ENCODE results near the gene CBLN2.

The CBLN2 gene

DNA sequence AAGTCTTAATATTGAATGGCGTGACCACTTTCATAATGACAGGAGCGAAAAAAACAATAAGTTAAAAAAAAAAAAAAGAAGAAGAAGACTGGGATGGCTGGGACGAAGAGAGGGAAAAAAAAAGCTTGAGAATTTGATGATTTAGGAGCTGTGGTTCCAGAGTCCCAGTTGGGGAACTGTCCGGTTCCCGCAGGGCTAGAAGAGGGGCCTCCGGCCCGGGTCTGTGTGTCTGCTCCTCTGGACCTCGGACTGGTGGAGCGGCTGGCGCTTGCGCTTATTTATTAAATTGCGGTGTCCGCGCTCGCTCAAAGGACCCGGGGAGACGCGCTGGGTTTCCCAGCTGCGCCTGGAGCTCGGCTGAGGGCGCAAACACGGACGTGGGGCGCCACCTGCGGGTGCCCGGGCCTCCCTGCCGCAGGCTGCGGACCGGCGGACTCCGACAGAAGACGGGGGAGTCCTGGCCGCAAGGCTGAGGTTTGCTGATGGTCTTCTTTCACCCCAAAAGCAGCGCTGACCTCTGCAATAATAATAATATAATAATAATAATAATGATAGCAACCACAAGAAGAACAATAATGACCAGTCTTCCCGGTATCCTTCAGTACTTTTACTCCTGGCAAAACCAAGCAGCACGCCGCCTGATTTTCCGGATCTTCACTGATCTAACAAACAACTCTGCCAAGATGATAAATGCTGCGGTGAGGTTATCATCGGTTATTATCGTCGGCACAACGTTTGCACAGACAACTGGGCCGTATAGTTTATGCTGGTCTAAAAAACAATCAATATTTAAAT lies at the start of gene CBLN2:
TSS of gene CBLN2 (minus strand) at position 251 of the 795 bp plus-strand sequence. CDS start 2,182 bp downstream, outside the sequence.
- in situ Hi-C loops (cut with MboI; ENCODE audit: low sequenced_read_pairs) = no loop called here

GRCh38 chr18:72588360-72588759 lies 44.2 kb upstream of the CBLN2 start:
- in situ Hi-C loops (cut with MboI; ENCODE audit: low sequenced_read_pairs) = no loop called here

DNA sequence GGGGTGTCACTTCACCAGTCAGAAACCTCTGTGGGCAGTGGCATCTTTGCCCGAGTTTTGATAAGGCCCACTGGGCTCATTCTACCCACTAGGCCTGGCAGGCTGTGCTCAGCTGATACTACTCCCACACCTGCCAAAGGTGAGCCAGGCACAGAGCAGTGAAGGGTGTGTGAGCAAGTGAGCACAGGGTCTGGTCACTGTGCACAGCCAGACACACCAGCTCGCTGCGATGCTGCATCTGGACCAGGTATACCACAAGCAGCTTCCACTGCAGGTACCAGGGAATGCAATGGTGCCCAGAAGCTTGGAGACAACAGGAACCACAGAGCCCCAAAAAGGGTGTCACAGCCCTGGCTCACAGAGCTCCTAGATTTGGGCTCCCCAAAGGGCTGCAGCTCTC lies 40.6 kb upstream of the CBLN2 start:
- in situ Hi-C loops (cut with MboI; ENCODE audit: low sequenced_read_pairs) = no loop called here

DNA sequence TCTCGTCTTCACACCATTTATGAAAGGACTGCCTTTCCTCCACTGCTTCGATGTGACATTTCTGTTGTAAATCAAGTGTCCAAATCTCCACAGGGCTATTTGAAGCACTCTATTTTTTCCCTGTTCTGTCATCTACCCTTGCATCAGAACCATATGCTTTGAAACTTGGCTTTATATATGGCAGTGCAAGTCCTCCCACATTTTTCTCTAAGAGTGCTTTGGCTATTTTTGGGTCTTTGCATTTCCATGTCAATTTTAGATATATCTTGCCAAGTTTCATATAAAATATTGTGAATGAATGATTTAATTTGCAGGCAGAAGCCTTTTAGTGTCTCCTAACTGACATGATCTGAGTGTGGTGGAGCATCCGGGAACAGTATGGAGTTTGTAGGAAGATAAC lies 37.8 kb upstream of the CBLN2 start:
- in situ Hi-C loops (cut with MboI; ENCODE audit: low sequenced_read_pairs) = no loop called here

DNA sequence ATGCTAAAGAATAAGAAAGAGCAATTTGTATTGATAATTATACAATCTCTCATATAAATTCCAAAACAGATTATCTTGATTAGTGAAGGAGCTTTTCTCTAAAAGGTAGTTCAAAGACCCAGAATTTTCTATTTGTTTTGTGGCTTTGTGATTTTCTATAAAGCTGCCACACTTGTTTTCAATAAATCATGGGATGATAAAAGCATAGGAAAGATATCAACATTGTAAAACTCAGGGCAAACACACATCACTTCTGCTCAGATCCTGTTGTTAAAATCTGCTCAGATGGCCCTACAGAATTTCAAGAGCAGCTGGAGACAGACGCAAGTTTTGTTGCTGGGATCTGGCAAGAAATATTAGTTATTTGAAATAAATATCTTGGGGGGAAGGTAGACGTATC lies 28.8 kb upstream of the CBLN2 start:
- in situ Hi-C loops (cut with MboI; ENCODE audit: low sequenced_read_pairs) = no loop called here

DNA sequence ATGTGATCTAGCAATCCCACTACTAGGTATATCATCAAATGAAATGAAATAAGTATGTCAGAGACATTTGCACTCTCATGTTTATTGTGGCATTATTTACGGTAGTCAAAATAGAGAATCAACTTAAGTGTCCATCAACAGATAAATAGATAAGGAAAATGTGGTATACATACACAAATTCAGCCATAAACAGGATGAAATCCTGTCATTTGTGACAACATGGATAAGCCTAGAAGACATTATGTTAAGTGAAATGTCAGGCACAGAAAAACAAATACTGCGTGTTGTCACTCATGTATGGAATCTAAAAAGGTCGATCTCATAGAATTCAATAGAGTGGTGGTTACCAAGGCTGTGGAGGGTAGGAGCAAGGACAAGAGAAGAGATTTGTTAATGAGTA lies 22.1 kb upstream of the CBLN2 start:
- in situ Hi-C loops (cut with MboI; ENCODE audit: low sequenced_read_pairs) = no loop called here

- in situ Hi-C loops (cut with MboI; ENCODE audit: low sequenced_read_pairs) = no loop called here
These were observed 11.8 kb upstream of the CBLN2 start for GRCh38 chr18:72555968-72556367.

DNA sequence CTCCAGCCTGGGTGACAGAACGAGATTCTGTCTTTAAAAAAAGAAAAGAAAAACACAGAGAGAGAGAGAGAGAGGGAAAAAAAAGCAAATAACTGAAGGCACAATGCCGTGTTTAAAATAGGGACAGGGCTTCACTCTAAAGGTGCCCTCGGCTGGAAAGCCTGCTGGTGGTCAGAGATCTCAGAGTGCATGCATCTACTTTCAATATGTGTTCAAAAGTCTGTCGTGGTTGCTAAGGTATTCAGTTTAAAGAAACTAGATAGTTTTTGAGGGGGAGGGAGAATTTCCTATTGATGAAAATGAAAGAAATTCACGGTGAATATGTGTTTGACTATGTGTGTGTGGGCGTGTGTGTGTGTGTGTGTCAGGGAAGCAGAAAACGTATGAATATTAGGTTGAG lies 11.0 kb upstream of the CBLN2 start:
- in situ Hi-C loops (cut with MboI; ENCODE audit: low sequenced_read_pairs) = no loop called here

- in situ Hi-C loops (cut with MboI; ENCODE audit: low sequenced_read_pairs) = no loop called here
These were observed 636 bp downstream of the CBLN2 start for GRCh38 chr18:72543357-72544055.

DNA sequence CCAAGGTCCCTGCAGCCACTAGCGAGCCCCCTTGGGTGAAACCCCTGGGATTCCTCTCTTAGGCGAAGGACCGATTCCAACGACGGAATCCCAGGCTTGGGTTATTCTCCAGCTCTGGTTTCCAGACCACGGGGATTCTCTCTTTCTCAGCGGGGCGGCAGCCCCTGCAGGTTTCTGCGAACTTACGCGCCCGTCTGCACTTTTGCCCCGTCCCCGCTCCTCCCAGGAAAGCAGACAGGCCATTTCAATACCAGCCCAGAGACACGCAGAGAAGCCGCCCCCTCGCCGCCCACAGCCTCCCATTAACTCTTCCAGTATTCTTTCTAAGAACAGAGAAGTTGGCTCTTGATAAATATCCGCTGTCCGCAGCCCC lies 1.2 kb downstream of the CBLN2 start:
- in situ Hi-C loops (cut with MboI; ENCODE audit: low sequenced_read_pairs) = no loop called here

DNA sequence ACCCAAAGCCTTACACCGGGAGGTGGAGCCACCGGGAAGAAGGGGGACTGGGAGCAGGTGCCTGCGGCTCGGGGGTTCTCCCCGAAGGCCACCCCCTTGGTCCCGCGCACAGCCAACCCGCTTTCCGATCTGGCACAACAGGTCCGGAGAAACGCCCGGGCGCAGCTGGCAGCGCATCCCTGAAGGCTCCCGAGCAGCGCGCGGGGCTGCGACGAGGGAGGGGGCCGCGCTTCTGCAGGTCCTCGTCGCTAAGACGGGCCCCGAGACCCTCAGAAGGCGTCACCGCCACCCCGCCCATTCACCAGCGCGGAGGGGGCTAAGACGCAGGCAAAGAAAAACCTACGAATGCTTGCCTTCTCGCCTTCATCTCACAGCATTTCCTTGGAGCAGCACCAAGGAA lies 1.8 kb downstream of the CBLN2 start:
- in situ Hi-C loops (cut with MboI; ENCODE audit: low sequenced_read_pairs) = no loop called here

GRCh38 chr18:72541871-72542332 lies 2.2 kb downstream of the CBLN2 start:
- in situ Hi-C loops (cut with MboI; ENCODE audit: low sequenced_read_pairs) = no loop called here

DNA sequence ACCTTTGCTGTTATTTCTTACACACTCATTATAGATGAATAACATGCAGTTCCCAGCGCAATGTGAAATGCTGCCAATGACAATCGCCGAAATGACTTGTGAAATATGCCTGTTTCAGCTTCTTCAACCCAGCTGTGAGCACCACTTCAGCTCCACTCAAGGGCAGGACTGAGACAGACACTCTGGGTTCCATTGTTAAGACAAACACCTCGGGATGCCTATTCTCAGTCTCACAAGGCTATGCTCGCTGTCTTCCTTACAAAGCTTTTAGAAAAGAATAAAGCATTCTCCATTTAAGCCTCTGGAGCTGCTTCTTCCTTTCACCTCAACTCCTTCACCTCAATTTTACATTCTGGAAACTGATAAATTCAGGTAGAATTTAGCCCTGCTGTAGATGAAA lies 4.2 kb downstream of the CBLN2 start:
- in situ Hi-C loops (cut with MboI; ENCODE audit: low sequenced_read_pairs) = no loop called here

DNA sequence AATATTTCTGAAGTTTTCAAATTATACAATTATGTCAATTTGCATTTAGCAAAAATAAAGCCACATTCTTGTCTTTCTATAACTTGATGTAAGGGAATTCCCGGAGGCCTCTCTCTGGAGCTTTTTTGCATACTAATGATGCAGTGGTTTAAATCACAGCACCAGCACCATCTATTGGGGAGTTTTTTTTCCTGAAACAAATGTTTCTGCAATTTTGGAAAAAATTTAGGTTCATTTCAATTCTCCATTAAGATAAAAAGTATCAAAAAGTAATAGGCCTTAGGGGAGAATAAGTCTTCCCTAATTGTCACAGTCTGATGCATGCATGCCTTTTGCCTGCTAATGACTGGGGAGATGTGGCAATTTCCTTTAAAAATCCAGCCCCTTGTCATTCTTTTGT lies 13.5 kb downstream of the CBLN2 start:
- in situ Hi-C loops (cut with MboI; ENCODE audit: low sequenced_read_pairs) = no loop called here

DNA sequence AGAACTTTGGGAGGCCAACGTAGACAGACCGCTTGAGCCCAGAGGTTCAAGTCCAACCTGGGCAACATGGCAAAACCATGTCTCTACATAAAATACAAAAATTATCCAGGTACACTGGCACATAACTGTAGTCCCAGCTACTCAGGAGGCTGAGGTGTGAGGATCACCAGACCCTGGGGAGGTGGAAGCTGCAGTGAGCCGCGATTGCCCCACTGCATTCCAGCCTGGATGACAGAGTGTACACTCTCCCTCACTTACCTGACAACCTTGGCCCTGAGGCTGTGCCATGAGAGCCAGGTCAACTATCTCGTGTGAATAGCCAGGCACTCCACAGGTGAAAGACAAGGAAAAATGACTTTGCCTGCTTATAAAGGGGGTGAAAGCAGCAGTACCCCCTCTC lies 39.3 kb downstream of the CBLN2 start:
- in situ Hi-C loops (cut with MboI; ENCODE audit: low sequenced_read_pairs) = no loop called here

DNA sequence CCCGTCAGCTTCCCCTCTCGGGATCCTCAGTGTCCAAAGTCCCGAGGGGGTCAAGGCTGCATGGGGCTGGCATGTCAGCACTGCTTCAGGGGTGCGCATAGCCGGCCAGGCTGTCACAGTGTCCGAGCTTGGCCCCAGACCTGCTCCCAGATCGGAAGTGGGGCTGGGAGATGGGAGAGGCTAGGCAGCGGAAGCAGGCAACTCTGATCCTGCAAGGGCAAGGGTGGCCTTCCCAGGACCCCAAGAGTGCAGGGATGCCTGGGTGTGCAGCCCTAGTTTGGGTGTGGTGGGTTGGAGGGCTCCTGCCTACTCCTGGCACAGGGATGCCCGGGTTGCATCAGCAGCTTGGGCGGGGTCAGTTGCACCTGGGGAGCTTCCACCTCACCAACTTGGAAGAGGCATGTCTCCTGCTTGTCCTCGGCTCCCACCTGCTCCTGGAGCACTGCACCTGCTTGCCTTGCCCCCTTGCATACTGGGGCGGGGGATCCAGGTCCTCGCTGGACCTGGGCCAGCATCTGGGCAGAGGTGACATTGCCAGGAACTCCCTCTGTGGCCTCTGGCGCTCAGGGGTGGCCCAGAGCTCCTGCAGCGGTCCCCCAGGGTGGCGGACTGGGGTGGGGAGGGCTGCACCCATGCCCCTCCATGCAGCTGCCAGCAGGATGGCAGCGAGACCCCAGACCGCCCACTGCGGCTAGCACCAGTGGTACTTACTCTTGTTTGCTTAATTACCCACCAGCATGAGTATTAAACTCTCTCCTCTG lies 41.3 kb downstream of the CBLN2 start:
- in situ Hi-C loops (cut with MboI; ENCODE audit: low sequenced_read_pairs) = no loop called here

DNA sequence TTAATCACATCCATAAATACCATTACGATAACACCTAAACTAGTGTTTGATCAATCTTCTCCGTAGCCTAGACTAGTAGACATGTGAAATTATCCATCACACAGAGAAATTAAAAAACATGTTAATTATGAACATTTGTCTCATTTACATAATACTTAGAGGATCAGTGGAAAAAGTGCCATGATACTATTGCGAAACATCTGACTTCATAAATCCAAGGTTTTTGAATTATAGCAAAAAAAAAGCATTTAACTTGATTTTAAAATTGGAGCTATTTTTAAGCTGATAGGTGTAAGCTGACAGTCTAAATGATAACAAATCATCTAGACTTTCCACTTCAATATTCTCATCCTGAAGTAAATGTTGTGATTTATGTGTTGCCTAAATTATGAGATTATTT lies 51.6 kb downstream of the CBLN2 start:
- in situ Hi-C loops (cut with MboI; ENCODE audit: low sequenced_read_pairs) = no loop called here

Measured in HL-60/S4 treated with phorbol 12-myristate 13-acetate at 8.2 ng/mL for 4 days and 3 days (cell line).